OCI-LY1 (cell line): Measurements from ENCODE around the gene ASB4.
"Not testable (repeated sequence)": the region's sequence is repeated elsewhere in the genome, so short reads cannot be mapped to it uniquely, and the experiment has no call there.

ENCODE experiments used
- H2AFZ ChIP-seq: fragments of 200-600 bp; sonication (generic), shearing (Covaris generic); 2 replicates; pipeline ENCODE4 v1.6.0; 2014; ENCODE audit warnings: antibody characterized with exemption, mild to moderate bottlenecking, low read length
- H3F3A ChIP-seq: fragments of 200-600 bp; sonication (generic), shearing (Covaris generic); 2 replicates; pipeline ENCODE4 v1.6.0; 2014; ENCODE audit warnings: mild to moderate bottlenecking, antibody characterized with exemption, low read length, moderate library complexity; ENCODE audit not compliant: insufficient read depth
- H3K27ac ChIP-seq: fragments of 200-600 bp; sonication (generic); 2 replicates; pipeline ENCODE4 v1.5.1; 2014; ENCODE audit warnings: low read length, mixed run types, mild to moderate bottlenecking, low read depth; ENCODE audit not compliant: poor library complexity, severe bottlenecking
- H3K27me3 ChIP-seq: fragments of 200-600 bp; sonication (generic); 2 replicates; pipeline ENCODE4 v1.6.0; 2014; ENCODE audit warnings: antibody characterized with exemption, mild to moderate bottlenecking, low read length, moderate library complexity; ENCODE audit not compliant: insufficient read depth
- H3K36me3 ChIP-seq: fragments of 200-600 bp; sonication (generic); 2 replicates; pipeline ENCODE4 v1.6.1; 2014; ENCODE audit warnings: mild to moderate bottlenecking, antibody characterized with exemption, low read length, moderate library complexity, mixed read lengths; ENCODE audit not compliant: insufficient read depth
- H3K4me1 ChIP-seq: fragments of 200-600 bp; sonication (generic); 2 replicates; pipeline ENCODE4 v1.5.1; 2014; ENCODE audit warnings: mild to moderate bottlenecking, low read length, moderate library complexity; ENCODE audit not compliant: insufficient read depth, severe bottlenecking
- H3K4me2 ChIP-seq: fragments of 200-600 bp; sonication (generic), shearing (Covaris generic); 2 replicates; pipeline ENCODE4 v1.6.1; 2014; ENCODE audit warnings: low read length
- H3K4me3 ChIP-seq: fragments of 200-600 bp; sonication (generic); 2 replicates; pipeline ENCODE4 v1.5.1; 2014; ENCODE audit warnings: low read length, low read depth, mild to moderate bottlenecking, mixed read lengths; ENCODE audit not compliant: poor library complexity, severe bottlenecking
- H3K79me2 ChIP-seq: fragments of 200-600 bp; shearing (Covaris generic); 2 replicates; pipeline ENCODE4 v1.6.1; 2016; ENCODE audit warnings: mixed run types, low read length, mixed read lengths; ENCODE audit not compliant: insufficient read depth
- H3K9ac ChIP-seq: fragments of 200-600 bp; sonication (generic), shearing (Covaris generic); 2 replicates; pipeline ENCODE4 v1.6.1; 2014; ENCODE audit warnings: mild to moderate bottlenecking, low read length, mixed read lengths
- H3K9me2 ChIP-seq: fragments of 200-600 bp; sonication (generic), shearing (Covaris generic); 2 replicates; pipeline ENCODE4 v1.6.1; 2014; ENCODE audit warnings: low read depth, mild to moderate bottlenecking, low read length, mixed read lengths
- H3K9me3 ChIP-seq: fragments of 200-600 bp; shearing (Covaris generic); 2 replicates; pipeline ENCODE4 v1.6.1; 2014; ENCODE audit warnings: low read length, mixed read lengths
- H4K20me1 ChIP-seq: fragments of 200-600 bp; sonication (generic), shearing (Covaris generic); 2 replicates; pipeline ENCODE4 v1.6.0; 2016; ENCODE audit warnings: mild to moderate bottlenecking, low read length; ENCODE audit not compliant: insufficient read depth
- CTCF ChIP-seq: fragments of 200-600 bp; sonication (generic), shearing (Covaris generic); IDR thresholded peaks from 2 replicates; pipeline ENCODE4 v1.5.1; 2017; ENCODE audit warnings: mild to moderate bottlenecking, antibody characterized with exemption, low read length, moderate library complexity, mixed read lengths
- EZH2 ChIP-seq: fragments of 200-600 bp; sonication (generic), shearing (Covaris generic); IDR thresholded peaks from 2 replicates; pipeline ENCODE4 v1.8.0; 2017; ENCODE audit warnings: borderline replicate concordance, mixed run types, mild to moderate bottlenecking, antibody characterized with exemption, low read length, moderate library complexity, mixed read lengths

The ASB4 gene

DNA sequence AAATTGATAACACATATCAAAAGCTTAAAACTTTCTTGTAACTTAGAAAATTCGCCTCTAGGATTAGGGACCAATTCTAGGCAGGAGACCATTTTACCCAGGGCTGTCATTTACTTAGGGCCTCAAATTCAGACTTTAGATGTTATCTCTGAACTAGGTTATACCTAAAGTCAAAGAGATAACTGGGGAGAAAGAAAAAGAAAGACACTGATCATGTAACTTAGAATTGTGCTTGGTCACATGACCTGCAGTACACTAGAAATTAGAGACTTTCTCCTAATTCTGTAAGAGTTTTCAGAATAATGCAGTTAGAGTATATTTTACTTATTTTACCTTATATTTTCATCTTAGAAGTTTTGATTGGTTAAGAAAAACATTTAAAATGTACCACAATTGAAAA, 16.7 kb downstream of the ASB4 start:
- no peak overlapping the region for H3K9ac ChIP-seq

GRCh38 chr7:95503271-95504131, 17.8 kb downstream of the ASB4 start:
- H3K9ac ChIP-seq = no peak overlapping the region
- H3K27ac ChIP-seq = no peak overlapping the region
- H3K4me1 ChIP-seq = peaks cover 6% of the 10 kb centered on the region
- no peaks in the 10 kb centered on the region for H4K20me1 ChIP-seq
- H3K27me3 ChIP-seq = no peaks in the 10 kb centered on the region
- no peak overlapping the region for H3K4me2 ChIP-seq
- no peak overlapping the region for H3K4me3 ChIP-seq
- H3F3A ChIP-seq = no peaks in the 10 kb centered on the region
- no peak overlapping the region for H2AFZ ChIP-seq
- no peaks in the 10 kb centered on the region for H3K9me3 ChIP-seq
- no peaks in the 10 kb centered on the region for H3K9me2 ChIP-seq
- TF ChIP-seq EZH2 (no peak), CTCF (no peak)
- H3K36me3 ChIP-seq = no peaks in the 10 kb centered on the region
- no peaks in the 10 kb centered on the region for H3K79me2 ChIP-seq

More for the DNA sequence above, 16.7 kb downstream of the ASB4 start:
- no peak overlapping the region for H2AFZ ChIP-seq
- H3K9me3 ChIP-seq = no peaks in the 10 kb centered on the region
- H3K27me3 ChIP-seq = no peaks in the 10 kb centered on the region
- H3K4me2 ChIP-seq = no peak overlapping the region
- H4K20me1 ChIP-seq = no peaks in the 10 kb centered on the region
- peaks cover 6% of the 10 kb centered on the region for H3K4me1 ChIP-seq
- H3K4me3 ChIP-seq = no peak overlapping the region
- TF ChIP-seq CTCF = no peak
- no peak for TF ChIP-seq EZH2
- H3K9me2 ChIP-seq = no peaks in the 10 kb centered on the region
- H3K79me2 ChIP-seq = no peaks in the 10 kb centered on the region
- H3K27ac ChIP-seq = no peak overlapping the region
- H3K36me3 ChIP-seq = no peaks in the 10 kb centered on the region
- H3F3A ChIP-seq = no peaks in the 10 kb centered on the region

GRCh38 chr7:95504132-95504588, 18.4 kb downstream of the ASB4 start:
- H3K4me2 ChIP-seq, H3K4me3 ChIP-seq, H3K36me3 ChIP-seq, H2AFZ ChIP-seq, H3F3A ChIP-seq, H3K9me3 ChIP-seq, H3K4me1 ChIP-seq, H3K27me3 ChIP-seq, H3K79me2 ChIP-seq, H3K27ac ChIP-seq, H4K20me1 ChIP-seq, H3K9ac ChIP-seq, H3K9me2 ChIP-seq: not testable (repeated sequence)

- Histone ChIP-seq H3K9me3 (no peaks in the 10 kb centered on the region), H3K36me3 (no peaks in the 10 kb centered on the region), H3K27ac (no peak overlapping the region), H3K79me2 (no peaks in the 10 kb centered on the region), H3K27me3 (no peaks in the 10 kb centered on the region), H3K9ac (no peak overlapping the region), H3K9me2 (no peaks in the 10 kb centered on the region), H3K4me1 (peaks cover 5% of the 10 kb centered on the region), H4K20me1 (no peaks in the 10 kb centered on the region), H3K4me3 (no peak overlapping the region), H2AFZ (no peak overlapping the region), H3K4me2 (no peak overlapping the region), H3F3A (no peaks in the 10 kb centered on the region)
- TF ChIP-seq CTCF = no peak
- no peak for TF ChIP-seq EZH2
These were observed 23.0 kb downstream of the ASB4 start for GRCh38 chr7:95508780-95509179.
